GM18858 (cell line): ENCODE data around the gene HACD4.

Experiments used
- ATAC-seq: cut with Tn5 transposase; IDR thresholded peaks from one replicate; pipeline ENCODE4 v1.9.1; 2021; ENCODE audit not compliant: unreplicated experiment

Gene HACD4, protein sequence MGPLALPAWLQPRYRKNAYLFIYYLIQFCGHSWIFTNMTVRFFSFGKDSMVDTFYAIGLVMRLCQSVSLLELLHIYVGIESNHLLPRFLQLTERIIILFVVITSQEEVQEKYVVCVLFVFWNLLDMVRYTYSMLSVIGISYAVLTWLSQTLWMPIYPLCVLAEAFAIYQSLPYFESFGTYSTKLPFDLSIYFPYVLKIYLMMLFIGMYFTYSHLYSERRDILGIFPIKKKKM

DNA sequence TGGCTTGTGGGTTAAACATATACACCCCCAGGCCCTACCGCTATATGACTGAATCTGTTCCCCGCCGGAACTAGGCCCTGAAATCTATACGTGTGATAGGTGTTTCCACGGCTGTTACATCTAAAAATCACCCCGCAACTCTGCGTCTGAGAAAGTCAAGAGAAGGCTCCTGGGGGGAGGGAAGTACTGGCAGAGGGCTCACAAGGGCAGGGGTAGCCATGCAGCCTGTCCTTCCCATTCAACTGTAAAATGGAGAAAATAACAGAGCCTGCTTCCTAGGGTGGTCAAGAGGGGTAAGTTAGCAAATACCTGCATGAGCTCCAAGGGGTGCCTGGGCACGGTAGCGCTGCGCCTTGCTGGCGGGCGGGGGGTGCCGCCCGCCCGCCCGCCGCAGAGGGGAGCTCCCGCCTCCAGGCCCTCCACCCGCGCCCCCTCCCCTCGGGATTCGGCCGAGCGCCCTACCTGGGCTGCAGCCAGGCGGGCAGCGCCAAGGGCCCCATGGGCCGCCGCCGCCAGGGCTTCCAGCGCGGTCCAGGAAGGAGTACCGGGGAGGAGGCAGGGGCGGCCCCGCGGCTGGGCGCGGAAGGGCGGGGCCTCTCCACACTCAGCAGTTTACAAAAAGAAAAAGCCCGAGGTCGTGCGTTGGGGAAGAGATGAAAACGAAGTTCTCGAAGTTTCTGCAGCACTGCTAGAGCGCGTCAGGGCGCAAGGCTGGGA lies at the start of gene HACD4:
Gene HACD4 (minus strand): TSS at position 550 of the 717 bp plus-strand sequence. CDS start 50 bp downstream, at position 500.
- peak; percentile 72 for ATAC-seq

DNA sequence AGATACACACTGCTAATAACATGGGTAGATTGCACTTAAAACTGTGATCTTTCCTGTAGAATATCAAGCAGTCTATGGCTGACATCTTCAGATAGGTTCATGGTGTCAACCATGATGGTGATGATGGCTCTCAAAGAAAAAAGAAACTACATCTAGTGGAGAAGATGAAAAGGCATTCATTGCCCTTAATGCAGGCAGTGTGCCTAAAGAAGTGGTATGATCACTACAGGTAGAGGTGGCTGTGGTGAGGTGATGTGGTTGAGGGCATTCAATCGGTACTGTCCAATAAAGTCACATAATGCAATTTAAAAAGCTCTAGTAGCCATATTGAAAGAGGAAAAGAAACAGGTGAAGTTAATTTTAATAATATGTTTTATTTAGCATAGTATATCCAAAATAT lies 49.4 kb upstream of the HACD4 start:
- ATAC-seq = no peak

DNA sequence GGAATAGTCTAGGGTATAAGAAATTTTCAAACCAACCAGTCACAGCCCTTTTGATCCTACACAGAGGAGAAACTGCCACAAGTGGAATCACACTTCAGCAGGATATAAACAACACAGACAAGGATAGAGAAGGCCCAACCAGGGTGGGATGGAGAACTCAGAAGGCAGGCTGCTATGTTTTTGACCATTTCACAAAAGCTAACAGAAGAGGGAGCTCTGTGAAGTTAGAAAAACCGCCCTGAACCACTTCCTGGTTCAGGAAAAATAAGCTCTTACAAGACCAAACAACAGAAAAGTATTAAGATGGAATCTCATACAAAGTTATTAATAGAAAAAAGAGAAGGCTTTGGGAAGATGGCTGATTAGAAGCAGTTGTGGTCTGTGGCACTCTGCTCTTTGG lies 47.3 kb upstream of the HACD4 start:
- no peak for ATAC-seq

DNA sequence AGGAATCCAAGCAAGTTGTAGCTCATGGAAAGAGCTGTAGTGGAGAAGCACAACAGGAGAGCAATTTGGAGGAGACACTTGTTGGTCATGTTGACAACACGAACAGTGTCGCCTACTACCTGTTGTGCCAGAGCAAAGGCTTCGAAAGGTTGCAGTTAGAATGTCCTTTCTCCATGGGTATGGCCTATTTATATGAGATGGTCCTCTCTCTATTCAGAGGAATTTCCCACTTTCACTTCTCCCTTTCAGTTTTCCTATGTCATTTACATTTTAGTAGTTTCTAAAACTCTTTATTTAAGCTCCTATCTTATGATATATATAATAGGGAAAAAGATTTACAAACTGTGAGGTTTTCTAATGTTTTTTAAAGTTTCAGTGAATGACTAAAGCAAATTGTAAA lies 46.3 kb upstream of the HACD4 start, which contains the start of gene IFNB1:
Gene IFNB1 (minus strand): TSS at position 162 of the 400 bp plus-strand sequence. CDS start 73 bp downstream, at position 89.
- ATAC-seq = no peak

DNA sequence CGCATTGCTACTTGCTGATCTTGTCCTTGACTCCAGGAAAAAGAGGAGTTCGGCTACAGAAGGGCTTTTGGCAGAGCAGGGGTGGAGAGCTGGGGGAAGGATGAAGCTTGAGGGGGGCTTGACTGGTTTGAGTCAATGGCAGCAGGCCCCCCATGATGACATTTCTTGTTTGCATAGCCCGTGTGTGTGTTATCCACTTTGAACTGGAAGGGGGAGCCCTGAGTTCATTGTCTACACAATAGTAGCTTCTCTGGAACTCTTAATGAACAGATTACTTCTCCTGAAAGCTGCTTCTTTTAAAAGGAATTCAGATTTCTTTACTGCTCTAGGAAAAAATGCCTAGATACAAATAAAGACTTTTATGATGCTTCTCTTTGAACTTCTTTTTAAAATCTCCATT lies 44.0 kb upstream of the HACD4 start:
- no peak for ATAC-seq

DNA sequence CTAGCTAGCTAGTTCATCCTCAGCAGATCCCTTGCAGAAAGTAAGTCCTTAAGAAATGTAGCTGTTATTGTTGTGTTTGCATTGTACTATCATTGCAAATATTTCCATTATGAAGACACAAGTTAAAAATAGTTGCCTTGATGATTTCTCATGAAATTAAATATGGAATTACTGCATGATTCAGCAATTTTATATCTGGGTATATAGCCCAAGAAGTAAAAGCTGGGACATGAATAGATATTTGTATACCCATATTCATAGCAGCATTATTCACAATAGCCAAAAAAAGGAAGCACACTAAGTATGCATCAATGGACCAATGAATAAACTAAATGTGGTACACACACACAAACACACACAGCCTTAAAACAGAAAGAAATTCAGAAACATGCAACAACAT lies 39.5 kb upstream of the HACD4 start:
- no peak for ATAC-seq

DNA sequence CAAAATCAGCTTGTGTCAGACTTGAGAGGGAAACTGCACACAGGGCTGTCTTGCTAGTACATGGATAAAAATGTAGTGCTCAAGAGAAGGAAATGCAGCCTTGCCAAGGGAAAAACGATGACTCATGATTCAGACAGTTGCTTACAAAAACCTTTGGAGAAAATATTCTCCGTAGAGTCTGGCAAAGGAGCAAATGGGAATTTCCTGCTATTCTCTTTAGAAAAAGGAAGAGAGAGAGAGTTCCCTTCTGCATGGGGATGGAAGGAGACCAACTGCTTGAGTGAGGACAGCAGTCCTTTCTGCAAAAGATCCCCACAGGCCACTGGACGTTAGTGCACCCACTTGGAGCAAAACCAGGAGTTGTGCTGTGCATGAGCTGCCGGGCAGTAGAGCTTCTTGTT lies 38.7 kb upstream of the HACD4 start:
- no peak for ATAC-seq

DNA sequence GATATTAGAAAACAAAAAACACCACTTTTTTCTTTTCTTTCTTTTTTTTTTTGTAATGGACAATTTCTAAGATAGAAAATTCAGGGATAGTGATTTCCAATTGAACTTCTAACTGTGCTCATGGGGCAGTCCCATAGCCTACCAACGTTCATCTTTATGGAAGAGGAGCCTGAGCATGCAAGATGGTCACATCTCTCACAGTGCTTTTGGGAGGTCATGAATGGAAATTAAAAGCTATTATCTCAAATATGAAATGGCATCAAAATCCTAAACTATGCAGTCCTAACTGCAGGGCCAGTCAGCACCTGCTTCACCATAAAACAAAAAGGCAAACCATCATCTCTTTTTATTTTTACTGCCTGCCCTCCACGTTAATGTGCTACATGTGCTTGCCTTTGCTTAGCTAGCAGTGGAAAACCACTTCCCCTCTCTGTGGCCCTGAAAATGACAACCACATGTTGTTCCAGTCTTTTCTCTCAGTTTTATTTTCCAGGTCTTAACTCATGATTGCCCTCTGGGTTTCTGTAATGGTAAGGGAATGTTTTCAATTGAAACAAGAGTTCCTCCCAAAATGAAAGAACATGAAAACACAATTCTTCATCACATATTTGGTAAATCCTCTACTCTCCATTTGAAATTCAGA lies 29.6 kb upstream of the HACD4 start:
- ATAC-seq = no peak

DNA sequence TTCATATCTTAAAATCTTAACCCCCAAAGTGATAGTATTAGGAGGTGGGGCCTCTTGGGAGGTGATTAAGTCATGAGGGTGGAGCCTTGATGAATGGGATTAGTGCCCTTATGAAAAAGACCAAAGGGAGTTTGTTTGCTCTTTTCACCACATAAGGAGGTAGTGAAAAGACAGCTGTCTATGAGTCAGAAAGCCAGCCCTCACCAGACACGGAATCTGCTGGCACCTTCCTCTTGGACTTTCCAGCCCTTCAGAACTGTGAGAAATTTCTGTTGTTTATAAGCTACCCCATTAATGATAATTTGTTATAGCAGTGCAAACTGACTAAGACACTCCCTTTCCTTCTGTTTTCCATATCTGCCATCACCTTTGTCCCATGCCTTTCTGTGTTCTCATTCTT lies 25.5 kb upstream of the HACD4 start:
- ATAC-seq = no peak

DNA sequence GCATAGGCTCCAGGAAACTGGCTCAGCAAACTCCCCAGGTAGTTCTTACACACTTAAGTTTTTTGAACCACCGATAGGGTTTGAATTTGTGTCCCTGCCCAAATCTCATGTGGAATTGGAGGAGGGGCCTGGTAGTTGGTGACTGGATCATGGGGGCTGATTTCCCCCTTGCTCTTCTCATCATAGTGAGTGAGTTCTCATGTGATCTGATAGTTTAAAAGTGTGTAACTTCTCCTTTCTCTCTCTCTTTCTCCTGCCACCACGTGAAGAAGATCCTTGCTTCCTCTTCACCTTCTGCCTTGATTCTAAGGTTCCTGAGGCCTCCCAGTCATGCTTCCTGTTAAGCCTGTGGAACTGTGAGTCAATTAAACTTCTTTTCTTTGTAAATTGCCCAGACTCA lies 22.4 kb upstream of the HACD4 start:
- no peak for ATAC-seq

DNA sequence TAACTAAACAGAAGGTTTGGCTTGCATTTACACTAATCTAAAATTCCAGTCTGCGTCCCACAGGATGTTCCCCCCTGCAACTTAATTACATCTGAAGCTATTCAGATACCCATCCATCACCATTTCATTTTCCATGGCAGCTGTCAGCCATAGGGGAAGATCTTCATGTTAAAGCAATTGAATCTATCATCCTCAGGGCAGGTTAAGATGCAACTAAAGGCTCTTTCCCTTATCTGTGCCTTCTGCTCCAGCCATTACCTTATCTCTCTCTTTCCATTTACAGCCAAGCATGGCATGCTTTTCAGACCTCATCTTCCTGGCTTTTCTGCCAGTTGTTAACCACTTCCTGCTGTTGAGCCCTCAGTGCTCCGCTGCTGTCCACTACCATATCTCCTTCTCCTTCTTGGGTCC lies 15.8 kb upstream of the HACD4 start:
- ATAC-seq = no peak

DNA sequence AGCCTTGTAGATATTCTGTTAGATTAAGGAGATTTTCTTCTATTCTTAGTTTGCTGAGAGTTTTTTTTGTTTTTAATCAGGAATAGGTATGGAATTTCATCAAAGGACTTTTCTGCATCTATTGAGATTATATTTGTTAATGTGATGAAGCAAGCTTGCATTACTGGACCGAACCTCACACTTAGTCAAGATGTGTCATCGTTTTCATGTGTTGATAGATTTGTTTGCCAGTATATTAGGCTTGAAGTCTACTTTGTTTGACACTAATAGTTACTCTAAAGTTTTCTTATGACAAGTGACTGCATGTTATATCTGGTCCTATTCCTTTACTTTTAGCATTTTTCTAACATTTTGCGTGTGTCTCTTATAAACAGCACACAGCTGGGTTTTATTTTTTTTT lies 12.4 kb upstream of the HACD4 start:
- ATAC-seq = no peak

DNA sequence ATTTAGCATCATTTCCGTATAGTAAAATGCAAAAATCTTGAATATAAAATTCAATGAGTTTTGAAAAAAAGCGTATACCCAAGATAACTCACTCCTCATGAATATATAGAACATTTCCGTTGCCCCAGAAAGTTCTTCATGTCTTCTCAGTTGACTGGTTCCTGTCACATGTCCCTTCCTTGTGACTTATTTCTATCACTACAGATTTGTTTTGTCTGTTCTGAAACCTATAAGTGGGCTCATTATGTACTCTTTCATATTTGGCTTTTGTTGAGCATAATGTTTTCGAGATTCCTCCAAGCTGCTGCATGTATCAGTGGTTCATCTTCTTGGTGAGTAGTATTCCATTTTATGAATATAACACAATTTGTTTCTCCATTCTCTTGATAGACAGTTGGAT lies 11.0 kb upstream of the HACD4 start:
- no peak for ATAC-seq

DNA sequence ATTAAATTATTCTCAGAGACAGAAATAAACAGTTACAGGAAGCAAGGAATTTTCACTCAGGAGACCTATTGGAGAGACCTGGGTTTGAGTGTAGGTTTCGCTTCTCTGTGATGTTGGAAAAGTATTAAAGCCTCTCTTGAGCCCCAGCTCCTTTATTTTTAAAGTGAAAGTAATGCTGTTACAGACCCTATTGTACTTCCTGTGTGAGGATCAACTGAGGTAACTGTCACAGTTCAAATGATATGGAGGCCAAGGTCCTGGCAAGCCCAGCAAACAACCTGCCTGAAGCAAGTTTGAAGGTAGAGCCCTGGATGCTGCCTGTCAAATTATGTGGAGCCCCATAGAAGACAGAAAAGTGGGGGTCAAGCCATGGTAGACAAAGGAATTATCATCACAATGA lies 7.9 kb upstream of the HACD4 start:
- no peak for ATAC-seq

DNA sequence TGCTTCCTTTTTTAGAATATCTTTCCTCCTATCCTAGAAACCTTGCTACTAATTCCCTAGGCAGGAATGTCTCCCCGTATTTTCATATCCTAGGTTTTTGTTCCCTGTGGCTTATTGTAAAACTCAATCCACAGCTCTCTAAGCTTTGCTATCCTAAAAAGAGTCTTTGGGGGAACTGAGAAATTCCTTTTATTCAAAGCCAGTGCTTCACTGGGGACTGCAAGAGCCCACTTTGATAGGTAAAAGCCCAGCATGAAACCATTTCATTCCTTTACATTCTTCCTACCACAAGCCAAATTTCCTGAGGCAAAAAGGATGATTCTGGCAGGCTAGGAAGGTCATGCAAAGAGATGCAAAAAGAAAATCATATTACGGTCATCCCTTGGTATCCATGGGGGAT lies 5.8 kb upstream of the HACD4 start:
- no peak for ATAC-seq

DNA sequence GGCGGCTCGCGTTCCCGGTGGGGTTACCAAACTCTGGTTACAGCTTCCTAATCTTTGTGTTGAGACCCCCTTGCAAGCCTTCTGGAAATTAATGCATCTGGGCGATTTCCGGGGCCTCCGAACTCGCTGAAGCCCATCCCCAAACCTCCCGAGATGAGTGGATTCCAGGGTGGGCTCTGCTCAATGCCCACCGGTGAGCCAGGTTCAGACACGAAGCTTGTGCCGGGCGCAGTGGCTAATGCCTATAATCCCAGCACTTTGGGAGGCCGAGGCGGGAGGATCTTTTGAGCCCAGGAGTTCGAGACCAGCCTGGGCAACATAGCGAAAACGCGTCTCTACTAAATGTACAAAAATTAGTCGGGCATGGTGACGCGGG lies 356 bp upstream of the HACD4 start:
- ATAC-seq = no peak

DNA sequence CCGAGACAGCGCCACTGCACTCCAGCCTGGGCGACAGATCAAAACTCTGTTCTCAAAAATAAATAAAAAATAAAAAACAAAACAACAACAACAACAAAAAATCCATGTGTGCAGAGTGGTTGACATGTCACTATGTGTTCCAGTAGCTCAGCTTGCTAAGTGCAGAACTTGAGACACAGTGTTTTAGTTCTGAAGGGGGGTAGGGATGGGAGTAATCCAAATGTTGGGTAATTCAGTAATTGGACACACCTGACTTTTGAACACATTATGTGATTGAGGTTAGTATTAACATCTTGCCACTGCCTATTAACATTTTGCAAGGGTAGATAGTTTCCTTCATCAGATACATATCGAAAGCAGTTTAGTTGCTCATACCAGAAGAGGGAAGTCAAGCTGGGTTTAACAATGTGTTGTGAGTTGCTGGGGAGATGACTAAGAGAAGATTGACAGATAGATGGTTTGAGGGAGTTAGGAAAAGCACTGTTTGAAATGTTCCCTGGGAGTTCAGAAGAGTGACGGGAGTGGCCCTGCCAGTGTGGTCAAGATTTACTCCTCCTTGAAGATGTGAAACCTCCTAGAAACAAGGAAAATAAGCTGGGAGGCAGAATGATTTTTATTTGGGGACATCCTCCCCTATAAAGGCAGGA lies 928 bp downstream of the HACD4 start:
- ATAC-seq = peak; percentile 78

DNA sequence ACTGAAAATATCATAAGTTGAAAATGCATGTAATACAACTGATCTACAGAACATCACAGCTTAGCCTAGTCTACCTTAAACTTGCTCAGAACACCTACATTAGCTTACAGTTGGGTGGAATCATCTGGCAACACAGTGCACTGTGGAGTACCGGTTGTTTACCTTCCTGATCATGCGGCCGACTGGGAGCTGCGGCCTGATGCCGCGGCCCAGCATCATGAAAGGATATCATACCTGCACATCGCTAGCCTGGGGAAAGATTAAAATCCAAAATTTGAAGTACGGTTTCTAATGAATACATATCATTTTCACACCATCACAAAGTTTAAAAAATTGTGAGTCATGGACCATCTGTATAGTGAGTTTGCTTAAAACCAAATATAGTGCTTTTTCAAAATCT lies 1.8 kb downstream of the HACD4 start:
- no peak for ATAC-seq

DNA sequence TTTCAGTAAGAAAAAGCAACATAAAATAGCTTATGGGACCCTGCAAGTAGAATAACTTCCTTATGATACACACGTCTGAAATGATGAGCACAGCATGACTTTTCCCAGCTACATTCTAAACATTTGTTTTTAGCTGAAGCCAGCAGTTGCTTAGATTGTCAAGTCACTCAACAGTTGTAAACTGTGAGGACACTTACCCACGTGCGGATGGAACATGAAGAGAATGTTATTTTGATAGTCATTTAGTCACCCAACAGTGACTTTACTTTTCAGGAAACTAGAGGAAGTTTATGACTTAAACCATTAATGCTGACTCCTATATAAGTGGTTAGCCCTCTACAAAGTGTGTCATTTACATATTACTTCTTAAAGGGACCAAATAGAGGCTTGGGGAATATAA lies 3.0 kb downstream of the HACD4 start:
- ATAC-seq = no peak

DNA sequence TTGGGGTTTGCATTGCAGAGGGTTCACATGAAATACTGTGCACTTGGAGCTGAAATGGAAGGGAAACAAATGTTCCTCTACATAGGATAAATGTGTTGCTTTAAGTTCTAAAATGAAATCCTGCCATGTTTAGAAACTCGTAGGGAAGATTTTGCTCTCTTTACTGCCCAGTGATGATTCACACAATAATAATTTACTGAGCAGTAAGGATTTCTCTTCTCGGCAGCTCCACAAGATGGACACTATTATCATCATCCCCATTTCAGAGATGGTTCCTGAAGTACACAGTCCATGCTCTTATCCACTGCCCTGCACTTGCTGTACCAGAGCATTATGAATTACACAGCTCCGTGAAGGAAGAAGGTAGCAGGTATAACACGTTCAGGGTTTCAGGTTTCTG lies 4.1 kb downstream of the HACD4 start:
- no peak for ATAC-seq

DNA sequence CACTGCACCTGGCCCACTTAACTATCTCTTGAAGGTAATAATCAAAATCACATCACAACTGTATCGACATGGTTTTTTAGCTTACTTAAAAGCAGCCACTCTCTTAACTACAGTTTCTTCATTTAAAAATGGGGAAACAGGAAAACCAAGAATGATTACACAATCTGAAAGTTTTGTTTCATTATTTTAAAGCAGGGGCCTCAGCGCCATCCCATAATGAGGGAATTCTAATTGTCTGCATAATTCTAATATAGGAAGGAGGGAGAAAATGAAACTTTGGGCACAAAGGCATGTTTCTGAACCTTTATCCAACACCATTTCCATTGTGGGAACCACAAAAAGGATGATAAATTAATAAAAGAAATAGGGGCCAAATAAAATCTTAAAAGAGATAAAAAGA lies 7.6 kb downstream of the HACD4 start:
- no peak for ATAC-seq

DNA sequence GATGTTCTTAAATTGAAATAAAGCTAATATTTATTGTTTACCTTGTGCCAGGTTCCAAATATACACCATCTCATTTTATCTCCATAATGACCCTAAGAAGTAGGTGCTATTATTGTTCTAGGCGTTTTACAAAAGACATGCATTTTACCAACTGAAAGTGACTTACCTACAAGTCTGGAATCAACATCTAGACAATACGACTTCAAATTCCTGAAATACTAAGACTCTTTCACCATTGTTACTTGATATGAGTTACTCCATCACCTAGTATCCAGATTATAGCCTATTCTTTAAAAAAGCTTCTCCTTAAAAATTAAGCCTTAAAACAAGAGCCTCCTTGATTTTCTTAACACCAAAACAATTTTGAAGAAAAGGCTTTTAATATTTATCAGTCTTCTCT lies 13.3 kb downstream of the HACD4 start:
- no peak for ATAC-seq
